RWPE1 (cell line): ENCODE results near the gene XRRA1.

Experiments used
- CTCF ChIA-PET: fragments of 350-600 bp; sonication (Branson Sonifier 250); formaldehyde crosslinking; extraction: SDS; loops from one replicate; lab custom pipeline; 2021; lab: Yijun Ruan, JAX
- POLR2A ChIA-PET: fragments of 400-600 bp; formaldehyde crosslinking; extraction: SDS; loops from one replicate; lab custom pipeline; 2020; ENCODE audit warnings: antibody characterized with exemption; ENCODE audit not compliant: low non-redundant PET; lab: Yijun Ruan, JAX
- DNase-seq: peaks from one replicate; pipeline ENCODE4 v3.0.0; 2012; ENCODE audit warnings: low spot score
- H3K27ac ChIP-seq: fragments of 450-650 bp; 2 replicates; pipeline ENCODE4 v1.5.1; 2017
- TF ChIP-seq, protein P1 (sequence below): fragments of 450-650 bp; conservative IDR thresholded peaks from 2 replicates; pipeline ENCODE4 v1.5.1; 2017; ENCODE audit warnings: low read depth, mild to moderate bottlenecking

Gene XRRA1

GRCh38 chr11:74822170-74822569, 126.7 kb downstream of the XRRA1 start:
- H3K27ac ChIP-seq = no peak overlapping the region
- ChIA-PET POLR2A (no interaction called here), CTCF (no interaction called here)
- DNase-seq = no peak
- TF ChIP-seq, protein P1, sequence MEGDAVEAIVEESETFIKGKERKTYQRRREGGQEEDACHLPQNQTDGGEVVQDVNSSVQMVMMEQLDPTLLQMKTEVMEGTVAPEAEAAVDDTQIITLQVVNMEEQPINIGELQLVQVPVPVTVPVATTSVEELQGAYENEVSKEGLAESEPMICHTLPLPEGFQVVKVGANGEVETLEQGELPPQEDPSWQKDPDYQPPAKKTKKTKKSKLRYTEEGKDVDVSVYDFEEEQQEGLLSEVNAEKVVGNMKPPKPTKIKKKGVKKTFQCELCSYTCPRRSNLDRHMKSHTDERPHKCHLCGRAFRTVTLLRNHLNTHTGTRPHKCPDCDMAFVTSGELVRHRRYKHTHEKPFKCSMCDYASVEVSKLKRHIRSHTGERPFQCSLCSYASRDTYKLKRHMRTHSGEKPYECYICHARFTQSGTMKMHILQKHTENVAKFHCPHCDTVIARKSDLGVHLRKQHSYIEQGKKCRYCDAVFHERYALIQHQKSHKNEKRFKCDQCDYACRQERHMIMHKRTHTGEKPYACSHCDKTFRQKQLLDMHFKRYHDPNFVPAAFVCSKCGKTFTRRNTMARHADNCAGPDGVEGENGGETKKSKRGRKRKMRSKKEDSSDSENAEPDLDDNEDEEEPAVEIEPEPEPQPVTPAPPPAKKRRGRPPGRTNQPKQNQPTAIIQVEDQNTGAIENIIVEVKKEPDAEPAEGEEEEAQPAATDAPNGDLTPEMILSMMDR = no peak

GRCh38 chr11:74820763-74821162, 128.1 kb downstream of the XRRA1 start:
- TF ChIP-seq, protein P1 = no peak
- CTCF ChIA-PET = interaction anchor here (0.6 to 1.2 kb wide), 3 partner anchors 110 to 757 kb away, joined by 3 to 7 read pairs (median 5); no protein-coding TSS in a partner anchor
- no peak overlapping the region for H3K27ac ChIP-seq
- POLR2A ChIA-PET = no interaction called here
- DNase-seq = peak; percentile 50

GRCh38 chr11:74819400-74819799, 129.5 kb downstream of the XRRA1 start:
- TF ChIP-seq, protein P1 = no peak
- CTCF ChIA-PET = no interaction called here
- POLR2A ChIA-PET = no interaction called here
- no peak for DNase-seq
- H3K27ac ChIP-seq = no peak overlapping the region

- DNase-seq = no peak
- POLR2A ChIA-PET = no interaction called here
- CTCF ChIA-PET = no interaction called here
- no peak overlapping the region for H3K27ac ChIP-seq
- TF ChIP-seq, protein P1 = no peak
Measured at GRCh38 chr11:74818283-74818946, 130.5 kb downstream of the XRRA1 start.

- ChIA-PET POLR2A (no interaction called here), CTCF (no interaction called here)
- no peak overlapping the region for H3K27ac ChIP-seq
- DNase-seq = no peak
- TF ChIP-seq, protein P1 = no peak
Measured at GRCh38 chr11:74816664-74817063, 132.2 kb downstream of the XRRA1 start.

GRCh38 chr11:74815966-74816365, 132.9 kb downstream of the XRRA1 start:
- ChIA-PET POLR2A (no interaction called here), CTCF (interaction anchor here (0.8 kb wide), 1 partner anchor 32 kb away, joined by 4 read pairs; no protein-coding TSS in a partner anchor)
- TF ChIP-seq, protein P1 = no peak

More at GRCh38 chr11:74815966-74816365, 132.9 kb downstream of the XRRA1 start:
- no peak overlapping the region for H3K27ac ChIP-seq
- DNase-seq = no peak
